Uterus (tissue), 2 donors: ENCODE results near the gene RAB43.

ENCODE experiments used
- CTCF ChIP-seq, 4 experiments: fragments of 200-600 bp in 2 of 4; fragments of 450-650 bp in 2 of 4; sonication (generic) in 2 of 4; IDR thresholded peaks; one replicate each; pipeline ENCODE4 v1.5.1; 2016 to 2019; ENCODE audit warnings: antibody characterized with exemption in 4 of 4, mild to moderate bottlenecking in 2 of 4, moderate library complexity in 1 of 4
- POLR2A ChIP-seq, 2 donors: fragments of 450-650 bp; IDR thresholded peaks; one replicate each; pipeline ENCODE4 v1.6.1; 2016; ENCODE audit warnings: antibody characterized with exemption in 2 of 2, mild to moderate bottlenecking in 1 of 2, moderate library complexity in 1 of 2

GRCh38 chr3:129100274-129100673 is 21.3 kb downstream of the RAB43 start:
- TF ChIP-seq CTCF (IDR thresholded peaks at IDR 0.05) = no peak
- no peak for TF ChIP-seq POLR2A (IDR thresholded peaks at IDR 0.05)
